Loucy (cell line): ENCODE data around the gene TEX52.

Source experiments
- EZH2phosphoT487 ChIP-seq: fragments of 200-600 bp; IDR thresholded peaks from 2 replicates; pipeline ENCODE4 v1.6.1; 2018; ENCODE audit warnings: antibody characterized with exemption, mild to moderate bottlenecking, moderate library complexity, borderline replicate concordance
- TF ChIP-seq, protein P1 (sequence below): fragments of 200-600 bp; sonication (generic); conservative IDR thresholded peaks from 2 replicates; pipeline ENCODE4 v1.5.1; 2014; ENCODE audit warnings: mild to moderate bottlenecking, antibody characterized with exemption, low read length

DNA sequence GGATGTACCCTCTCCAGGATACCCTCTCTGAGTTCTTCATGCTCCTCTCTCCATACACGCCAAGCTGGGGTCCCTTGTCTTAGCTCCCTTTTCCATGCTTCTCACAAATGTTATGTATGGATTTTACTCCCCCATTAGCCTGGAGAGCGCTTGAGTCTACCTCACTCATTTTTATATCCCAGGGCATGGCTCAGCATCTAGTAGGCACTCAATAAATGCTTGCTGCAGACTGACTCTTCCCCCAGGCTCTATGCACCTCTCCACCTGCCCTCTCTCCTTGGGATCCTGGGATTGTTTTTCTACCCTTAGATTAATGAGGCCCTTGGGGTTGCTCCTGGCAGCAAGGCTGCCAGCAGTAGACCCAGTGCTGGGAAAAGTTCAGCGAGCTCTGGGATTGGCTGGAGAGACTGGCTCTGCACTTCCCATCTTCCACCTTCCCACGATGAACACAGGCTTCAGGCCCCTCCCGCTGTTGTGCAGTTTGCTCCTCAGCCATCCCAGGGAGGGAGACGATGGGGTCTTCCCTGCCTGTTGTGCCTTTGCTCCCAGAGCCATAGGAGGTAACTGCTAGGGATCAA, 24.2 kb downstream of the TEX52 start:
- TF ChIP-seq, protein P1, sequence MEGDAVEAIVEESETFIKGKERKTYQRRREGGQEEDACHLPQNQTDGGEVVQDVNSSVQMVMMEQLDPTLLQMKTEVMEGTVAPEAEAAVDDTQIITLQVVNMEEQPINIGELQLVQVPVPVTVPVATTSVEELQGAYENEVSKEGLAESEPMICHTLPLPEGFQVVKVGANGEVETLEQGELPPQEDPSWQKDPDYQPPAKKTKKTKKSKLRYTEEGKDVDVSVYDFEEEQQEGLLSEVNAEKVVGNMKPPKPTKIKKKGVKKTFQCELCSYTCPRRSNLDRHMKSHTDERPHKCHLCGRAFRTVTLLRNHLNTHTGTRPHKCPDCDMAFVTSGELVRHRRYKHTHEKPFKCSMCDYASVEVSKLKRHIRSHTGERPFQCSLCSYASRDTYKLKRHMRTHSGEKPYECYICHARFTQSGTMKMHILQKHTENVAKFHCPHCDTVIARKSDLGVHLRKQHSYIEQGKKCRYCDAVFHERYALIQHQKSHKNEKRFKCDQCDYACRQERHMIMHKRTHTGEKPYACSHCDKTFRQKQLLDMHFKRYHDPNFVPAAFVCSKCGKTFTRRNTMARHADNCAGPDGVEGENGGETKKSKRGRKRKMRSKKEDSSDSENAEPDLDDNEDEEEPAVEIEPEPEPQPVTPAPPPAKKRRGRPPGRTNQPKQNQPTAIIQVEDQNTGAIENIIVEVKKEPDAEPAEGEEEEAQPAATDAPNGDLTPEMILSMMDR: no peak
- no peak for TF ChIP-seq EZH2phosphoT487
